Measurements from ENCODE around the gene FAM180A.

GRCh38 chr7:135685306-135686084 is 63.1 kb downstream of the FAM180A start:
- TF ChIP-seq POLR2A (IDR thresholded peaks at IDR 0.05), result no peak
- no peak for TF ChIP-seq CTCF (IDR thresholded peaks at IDR 0.05 in 8 of 11, conservative IDR thresholded peaks at IDR 0.05 in 3 of 11)

Measured in spleen (tissue), 7 donors.